Thyroid gland (tissue), 4 donors: ENCODE results near the gene ADORA2A.

ENCODE experiments used
- POLR2A ChIP-seq, 2 donors: fragments of 450-650 bp; IDR thresholded peaks; one replicate each; pipeline ENCODE4 v1.6.1; 2017; ENCODE audit warnings: antibody characterized with exemption in 2 of 2, mild to moderate bottlenecking in 2 of 2, moderate library complexity in 1 of 2
- TF ChIP-seq, protein P1 (sequence below), 6 experiments: fragments of 200-600 bp in 3 of 6; fragments of 450-650 bp in 3 of 6; sonication (generic) in 3 of 6; IDR thresholded peaks; one replicate each; pipeline ENCODE4 v1.5.1; 2016 to 2019; ENCODE audit warnings: antibody characterized with exemption in 6 of 6, mild to moderate bottlenecking in 2 of 6, inconsistent platforms in 1 of 6, moderate library complexity in 1 of 6

DNA sequence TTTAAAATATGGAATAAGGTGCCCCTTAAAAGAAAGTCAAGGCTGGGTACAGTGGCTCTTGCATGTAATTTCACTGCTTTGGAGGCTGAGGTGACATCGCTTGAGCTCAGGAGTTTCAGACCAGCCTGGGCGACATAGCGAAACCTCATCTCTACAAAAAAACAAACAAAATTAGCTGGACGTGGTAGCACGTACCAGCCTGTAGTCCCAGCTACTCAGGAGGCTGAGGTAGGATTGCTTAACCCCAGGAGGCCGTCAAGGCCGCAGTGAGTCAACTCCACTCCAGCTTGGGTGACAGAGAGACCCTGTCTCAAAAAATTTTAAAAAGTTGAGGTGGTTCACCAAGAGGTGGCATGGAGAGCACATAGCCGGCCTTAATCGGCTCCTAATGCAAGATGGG, 17.7 kb upstream of the ADORA2A start:
- TF ChIP-seq, protein P1, sequence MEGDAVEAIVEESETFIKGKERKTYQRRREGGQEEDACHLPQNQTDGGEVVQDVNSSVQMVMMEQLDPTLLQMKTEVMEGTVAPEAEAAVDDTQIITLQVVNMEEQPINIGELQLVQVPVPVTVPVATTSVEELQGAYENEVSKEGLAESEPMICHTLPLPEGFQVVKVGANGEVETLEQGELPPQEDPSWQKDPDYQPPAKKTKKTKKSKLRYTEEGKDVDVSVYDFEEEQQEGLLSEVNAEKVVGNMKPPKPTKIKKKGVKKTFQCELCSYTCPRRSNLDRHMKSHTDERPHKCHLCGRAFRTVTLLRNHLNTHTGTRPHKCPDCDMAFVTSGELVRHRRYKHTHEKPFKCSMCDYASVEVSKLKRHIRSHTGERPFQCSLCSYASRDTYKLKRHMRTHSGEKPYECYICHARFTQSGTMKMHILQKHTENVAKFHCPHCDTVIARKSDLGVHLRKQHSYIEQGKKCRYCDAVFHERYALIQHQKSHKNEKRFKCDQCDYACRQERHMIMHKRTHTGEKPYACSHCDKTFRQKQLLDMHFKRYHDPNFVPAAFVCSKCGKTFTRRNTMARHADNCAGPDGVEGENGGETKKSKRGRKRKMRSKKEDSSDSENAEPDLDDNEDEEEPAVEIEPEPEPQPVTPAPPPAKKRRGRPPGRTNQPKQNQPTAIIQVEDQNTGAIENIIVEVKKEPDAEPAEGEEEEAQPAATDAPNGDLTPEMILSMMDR (IDR thresholded peaks at IDR 0.05) = no peak
- no peak for TF ChIP-seq POLR2A (IDR thresholded peaks at IDR 0.05)
